HCT116 (cell line): ENCODE data around the gene RPS24. TPM values are rescaled to one million over a fixed set of nuclear protein-coding genes. Genes with fewer than 3 reads are reported as not detected.

ENCODE experiments used
- ATAC-seq: fragments of 200-7000 bp; cut with Tn5 transposase; 2 replicates; pipeline ENCODE4 v1.9.1; 2020; ENCODE audit warnings: mild to moderate bottlenecking, moderate library complexity
- BruUV-seq: library from RNA; stranded (reverse); fragments of 400-500 nt; replicated peaks from 2 replicates; lab custom pipeline; 2021; lab: Mats Ljungman, UMichigan
- CTCF ChIA-PET: fragments of 300-600 bp; sonication (Branson Sonifier 250); formaldehyde crosslinking; loops from one replicate; lab custom pipeline; 2021; ENCODE audit warnings: antibody characterized with exemption; lab: Charles Lee
- POLR2A ChIA-PET: fragments of 300-600, 350-600 bp; sonication (Branson Sonifier 250); formaldehyde crosslinking; loops from one replicate; lab custom pipeline; 2021; ENCODE audit warnings: antibody characterized with exemption; lab: Charles Lee
- RAD21 ChIA-PET, 2 experiments: fragments of 300-600 bp; sonication (Branson Sonifier 250); formaldehyde crosslinking; loops; one replicate each; lab custom pipeline; 2023; ENCODE audit warnings: low total read pairs in 2 of 2; ENCODE audit not compliant: uncharacterized antibody in 2 of 2, unreplicated experiment in 2 of 2, low non-redundant PET in 1 of 2; lab: Charles Lee
- DNase-seq: peaks from one replicate; pipeline ENCODE4 v3.0.0-alpha.2; 2010; ENCODE audit warnings: low read depth, low spot score
- H2AFZ ChIP-seq: fragments of 200-600 bp; shearing (Covaris generic), sonication (generic); 2 replicates; pipeline ENCODE4 v1.6.1; 2017; ENCODE audit warnings: low read depth, mixed run types, mixed read lengths, antibody characterized with exemption, low read length; ENCODE audit not compliant: poor library complexity, severe bottlenecking
- H3K27ac ChIP-seq: 2 replicates; pipeline ENCODE4 v1.5.1; 2012; ENCODE audit warnings: low read depth, low read length
- H3K27me3 ChIP-seq: fragments of 200-600 bp; sonication (generic); 2 replicates; pipeline ENCODE4 v1.6.1; 2016; ENCODE audit warnings: mixed run types, low read length, mixed read lengths; ENCODE audit not compliant: insufficient read depth
- H3K36me3 ChIP-seq, 2 experiments: fragments of 200-500 bp in 1 of 2; fragments of 200-600 bp in 1 of 2; sonication (Bioruptor generic) in 1 of 2; sonication (generic) in 1 of 2; 2 replicates each; pipeline versions ENCODE4 v1.5.1 to v1.6.1; 2014 to 2016; ENCODE audit warnings: low read length in 2 of 2, inconsistent platforms in 1 of 2, mixed read lengths in 1 of 2, mixed run types in 1 of 2; ENCODE audit not compliant: insufficient read depth in 2 of 2, control insufficient read depth in 1 of 2
- H3K4me1 ChIP-seq, 2 experiments: fragments of 200-600 bp in 1 of 2; sonication (generic) in 1 of 2; 2 replicates each; pipeline versions ENCODE4 v1.5.1 to v1.6.1; 2012 to 2017; ENCODE audit warnings: low read length in 2 of 2, inconsistent platforms in 1 of 2, mild to moderate bottlenecking in 1 of 2, mixed read lengths in 1 of 2, mixed run types in 1 of 2, moderate library complexity in 1 of 2; ENCODE audit not compliant: insufficient read depth in 2 of 2, control insufficient read depth in 1 of 2
- H3K4me2 ChIP-seq: fragments of 200-600 bp; sonication (generic); 2 replicates; pipeline ENCODE4 v1.6.1; 2017; ENCODE audit warnings: mixed run types, low read length, mixed read lengths
- H3K4me3 ChIP-seq, 2 experiments: fragments of 200-600 bp in 1 of 2; sonication (generic) in 1 of 2; replicated peaks in 1 of 2; 2 replicates each; pipeline ENCODE4 v1.5.1; 2011 to 2016; ENCODE audit warnings: low read length in 2 of 2, control low read depth in 1 of 2, low read depth in 1 of 2, mild to moderate bottlenecking in 1 of 2, mixed read lengths in 1 of 2, mixed run types in 1 of 2
- H3K79me2 ChIP-seq: fragments of 200-600 bp; sonication (generic); 2 replicates; pipeline ENCODE4 v1.6.1; 2017; ENCODE audit warnings: mild to moderate bottlenecking, mixed run types, low read length, moderate library complexity, mixed read lengths; ENCODE audit not compliant: insufficient read depth
- H3K9ac ChIP-seq: fragments of 200-600 bp; sonication (generic); 2 replicates; pipeline ENCODE4 v1.6.1; 2016; ENCODE audit warnings: low read length, mixed read lengths
- H3K9me2 ChIP-seq: fragments of 200-600 bp; sonication (generic), shearing (Covaris generic); 2 replicates; pipeline ENCODE4 v1.6.1; 2017; ENCODE audit warnings: mixed run types, mild to moderate bottlenecking, moderate library complexity; ENCODE audit not compliant: insufficient read depth
- H3K9me3 ChIP-seq, 2 experiments: fragments of 200-500 bp in 1 of 2; fragments of 200-600 bp in 1 of 2; sonication (Bioruptor generic) in 1 of 2; sonication (generic) in 1 of 2; 2 replicates each; pipeline ENCODE4 v1.6.1; 2014 to 2017; ENCODE audit warnings: low read length in 2 of 2, mixed read lengths in 2 of 2, inconsistent platforms in 1 of 2, low read depth in 1 of 2, mild to moderate bottlenecking in 1 of 2, mixed run types in 1 of 2, moderate library complexity in 1 of 2; ENCODE audit not compliant: control insufficient read depth in 1 of 2, insufficient read depth in 1 of 2
- H4K20me1 ChIP-seq: fragments of 200-600 bp; sonication (generic), shearing (Covaris generic); 2 replicates; pipeline ENCODE4 v1.6.1; 2017; ENCODE audit warnings: mixed run types, mild to moderate bottlenecking, moderate library complexity; ENCODE audit not compliant: insufficient read depth
- CBX3 ChIP-seq: IDR thresholded peaks from 2 replicates; pipeline ENCODE4 v1.6.1; 2012; ENCODE audit warnings: low read depth
- EGR1 ChIP-seq: IDR thresholded peaks from 2 replicates; pipeline ENCODE4 v1.6.1; 2012; ENCODE audit warnings: low read depth
- EZH2 ChIP-seq: fragments of 200-600 bp; sonication (generic); IDR thresholded peaks from 2 replicates; pipeline ENCODE4 v1.6.1; 2017; ENCODE audit warnings: antibody characterized with exemption, mixed run types
- EZH2phosphoT487 ChIP-seq: fragments of 200-600 bp; IDR thresholded peaks from 2 replicates; pipeline ENCODE4 v1.6.1; 2018; ENCODE audit warnings: antibody characterized with exemption, borderline replicate concordance
- JUND ChIP-seq: IDR thresholded peaks from 2 replicates; pipeline ENCODE4 v1.6.1; 2012
- POLR2A ChIP-seq: IDR thresholded peaks from 2 replicates; pipeline ENCODE4 v1.7.0; 2011; ENCODE audit warnings: borderline replicate concordance; ENCODE audit not compliant: insufficient read depth, insufficient read length; ENCODE audit errors: extremely low read depth
- SIN3A ChIP-seq: IDR thresholded peaks from 2 replicates; pipeline ENCODE4 v1.6.1; 2012; ENCODE audit warnings: low read depth
- SRF ChIP-seq: IDR thresholded peaks from 2 replicates; pipeline ENCODE4 v1.6.1; 2012; ENCODE audit warnings: low read depth
- TCF7L2 ChIP-seq: IDR thresholded peaks from 2 replicates; pipeline ENCODE4 v1.7.0; 2011; ENCODE audit warnings: borderline replicate concordance, inconsistent platforms; ENCODE audit not compliant: insufficient read depth, insufficient read length; ENCODE audit errors: extremely low read depth
- YY1 ChIP-seq: IDR thresholded peaks from 2 replicates; pipeline ENCODE4 v1.6.1; 2011; ENCODE audit warnings: low read length, low read depth, moderate library complexity, mild to moderate bottlenecking; ENCODE audit not compliant: insufficient replicate concordance; ENCODE audit errors: extremely low read depth
- ZFX ChIP-seq: fragments of 450-650 bp; IDR thresholded peaks from 2 replicates; pipeline ENCODE4 v1.6.1; 2017
- ZNF274 ChIP-seq: fragments of 200-500 bp; sonication (Bioruptor generic); IDR thresholded peaks from 2 replicates; pipeline ENCODE4 v1.6.1; 2014; ENCODE audit warnings: mild to moderate bottlenecking, low read depth, low read length, inconsistent platforms
- intact Hi-C: fragments of 100-400 bp; cut with micrococcal nuclease; formaldehyde crosslinking; loops from 2 replicates; pipeline ENCODE4 v1.10.0; 2022
- total RNA-seq: library from RNA; stranded (reverse); gene quantifications from one replicate; pipeline ENCODE4 v1.2.1, GENCODE V29; 2021; ENCODE audit not compliant: unreplicated experiment
- TF ChIP-seq, protein P1 (sequence below): IDR thresholded peaks from 2 replicates; pipeline ENCODE4 v1.6.1; 2012

RPS24 gene
- total RNA-seq, 1 experiment from 2014 or later = 1,764 TPM

DNA sequence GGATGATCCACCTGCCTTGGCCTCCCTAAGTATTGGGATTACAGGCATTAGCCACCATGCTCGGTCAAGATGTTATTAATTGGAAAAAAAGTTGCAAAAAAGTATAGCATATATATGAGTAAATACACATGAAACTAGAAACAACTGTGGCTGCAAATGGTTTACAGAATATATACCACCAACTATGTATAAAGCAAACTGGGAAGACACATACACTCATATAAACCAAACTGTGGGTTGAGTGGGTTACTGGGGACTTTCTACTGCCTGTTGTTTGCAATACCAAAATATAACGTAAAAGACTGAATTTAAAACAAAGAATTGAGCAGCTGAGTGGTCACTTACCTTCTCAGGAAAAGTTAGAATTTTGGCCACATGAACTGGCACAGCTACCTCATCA is 12.5 kb upstream of the RPS24 start:
- no peaks in the 10 kb centered on the region for H4K20me1 ChIP-seq
- no peak overlapping the region for H3K9ac ChIP-seq
- H3K9me2 ChIP-seq = no peaks in the 10 kb centered on the region
- POLR2A ChIA-PET = no interaction called here
- H3K4me1 ChIP-seq = peaks cover 0 to 9% of the 10 kb centered on the region in 2 experiments; a peak in 2 of 4 replicates
- TF ChIP-seq POLR2A (no peak), SRF (no peak), YY1 (no peak), JUND (no peak), EGR1 (no peak), CBX3 (no peak), SIN3A (no peak), ZNF274 (no peak), ZFX (no peak)
- TF ChIP-seq, protein P1, sequence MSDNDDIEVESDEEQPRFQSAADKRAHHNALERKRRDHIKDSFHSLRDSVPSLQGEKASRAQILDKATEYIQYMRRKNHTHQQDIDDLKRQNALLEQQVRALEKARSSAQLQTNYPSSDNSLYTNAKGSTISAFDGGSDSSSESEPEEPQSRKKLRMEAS = no peak
- TF ChIP-seq, all 23 proteins: peak for 0
- DNase-seq (no peak), ATAC-seq (no peak)
- no peaks in the 10 kb centered on the region for H3K9me3 ChIP-seq
- H3K27me3 ChIP-seq = no peaks in the 10 kb centered on the region
- CTCF ChIA-PET = no interaction called here
- RAD21 ChIA-PET = no interaction called here
- no peaks in the 10 kb centered on the region; the same call in 1 of the 2 replicates for H3K79me2 ChIP-seq
- no peak overlapping the region for H3K27ac ChIP-seq
- intact Hi-C loops = no loop called here
- H2AFZ ChIP-seq = no peak overlapping the region
- H3K4me3 ChIP-seq = no peak overlapping the region
- BruUV-seq = no TSS peak
- peaks cover 61 to 79% of the 10 kb centered on the region in 2 experiments for H3K36me3 ChIP-seq
- H3K4me2 ChIP-seq = no peak overlapping the region

DNA sequence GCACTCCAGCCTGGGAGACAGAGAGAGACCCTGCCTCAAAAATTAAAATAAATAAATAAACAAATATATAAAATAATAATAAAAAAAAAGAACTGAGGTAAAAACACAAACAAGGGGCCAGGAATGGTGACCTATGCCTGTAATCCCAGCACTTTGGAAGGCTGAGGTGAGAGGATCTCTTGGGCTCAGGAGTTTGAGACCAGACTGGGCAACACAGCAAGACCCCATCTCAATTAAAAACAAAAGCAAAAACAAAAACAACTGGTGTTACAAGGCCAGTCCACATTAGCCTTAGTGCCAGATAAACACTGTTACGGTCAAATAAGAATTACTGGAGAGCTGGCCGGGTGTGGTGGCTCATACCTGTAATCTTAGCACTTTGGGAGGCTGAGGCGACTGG is 9.9 kb upstream of the RPS24 start:
- no peak overlapping the region for H3K27ac ChIP-seq
- no peak for DNase-seq
- H3K9me2 ChIP-seq = no peaks in the 10 kb centered on the region
- no peaks in the 10 kb centered on the region for H3K27me3 ChIP-seq
- H4K20me1 ChIP-seq = no peaks in the 10 kb centered on the region
- H3K9me3 ChIP-seq = no peaks in the 10 kb centered on the region
- no peak overlapping the region for H3K4me3 ChIP-seq
- ChIA-PET CTCF (no interaction called here), RAD21 (no interaction called here), POLR2A (no interaction called here)
- H3K9ac ChIP-seq = no peak overlapping the region
- no TSS peak for BruUV-seq
- no peak overlapping the region for H2AFZ ChIP-seq
- intact Hi-C loops = no loop called here
- peaks cover 0 to 28% of the 10 kb centered on the region in 2 experiments; a peak in 3 of 4 replicates for H3K4me1 ChIP-seq
- peaks cover 23% of the 10 kb centered on the region for H3K79me2 ChIP-seq
- ATAC-seq = no peak
- peaks cover 44 to 58% of the 10 kb centered on the region in 2 experiments for H3K36me3 ChIP-seq
- H3K4me2 ChIP-seq = no peak overlapping the region
- TF ChIP-seq ZNF274 (no peak), EZH2 (no peak), JUND (no peak), EGR1 (no peak), CBX3 (no peak), EZH2phosphoT487 (no peak), SIN3A (no peak), TCF7L2 (no peak), YY1 (no peak)
- TF ChIP-seq, all 23 proteins: peak for 0
